Measurements from ENCODE around the gene CHRM1.
A peak's percentile ranks its signal among the peaks of the same experiment; 100 is the strongest.

Gene CHRM1

DNA sequence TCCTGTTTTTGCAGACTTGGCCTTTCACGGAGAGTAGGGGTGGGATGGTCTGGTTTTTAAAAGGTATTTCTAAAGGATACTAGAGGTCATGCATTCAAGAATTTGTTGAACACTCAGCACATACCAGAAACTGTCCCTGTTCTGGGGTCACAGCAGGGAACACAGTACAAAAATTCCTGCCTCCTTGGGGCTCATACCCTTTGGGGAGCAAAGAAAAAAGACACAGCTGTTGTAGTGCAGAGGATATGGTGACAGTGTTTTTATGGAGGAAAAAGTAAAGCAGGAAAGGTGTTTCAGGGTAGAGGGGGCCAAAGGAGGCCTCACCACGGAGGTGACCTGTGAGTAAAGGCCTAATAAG lies 32.1 kb downstream of the CHRM1 start:
- Histone ChIP-seq H3K4me3 (ENCODE audit: low read depth in 1 of 2, low read length in 2 of 2) (no peak overlapping the region), H3K27me3 (ENCODE audit: insufficient read depth, low read length, poor library complexity) (no peaks in the 10 kb centered on the region), H4K20me1 (ENCODE audit: insufficient read depth, low read length) (peaks cover 58% of the 10 kb centered on the region), H2AFZ (ENCODE audit: low read depth, low read length) (no peak overlapping the region), H3K4me1 (ENCODE audit: insufficient read depth, low read length) (peaks cover 26% of the 10 kb centered on the region), H3K9me3 (ENCODE audit: insufficient read depth, low read length, severe bottlenecking) (no peaks in the 10 kb centered on the region), H3K36me3 (ENCODE audit: insufficient read depth, low read length) (peaks cover 53% of the 10 kb centered on the region), H3K4me2 (ENCODE audit: insufficient read depth, low read length) (no peak overlapping the region), H3K9ac (ENCODE audit: low read depth, low read length) (no peak overlapping the region), H3K27ac (ENCODE audit: low read length) (no peak overlapping the region), H3K79me2 (ENCODE audit: insufficient read depth, low read length) (peaks cover 31% of the 10 kb centered on the region)
- ATAC-seq (ENCODE audit: insufficient read depth, low read depth) (peak; percentile 25), DNase-seq (no peak)
- TF ChIP-seq, protein P1, sequence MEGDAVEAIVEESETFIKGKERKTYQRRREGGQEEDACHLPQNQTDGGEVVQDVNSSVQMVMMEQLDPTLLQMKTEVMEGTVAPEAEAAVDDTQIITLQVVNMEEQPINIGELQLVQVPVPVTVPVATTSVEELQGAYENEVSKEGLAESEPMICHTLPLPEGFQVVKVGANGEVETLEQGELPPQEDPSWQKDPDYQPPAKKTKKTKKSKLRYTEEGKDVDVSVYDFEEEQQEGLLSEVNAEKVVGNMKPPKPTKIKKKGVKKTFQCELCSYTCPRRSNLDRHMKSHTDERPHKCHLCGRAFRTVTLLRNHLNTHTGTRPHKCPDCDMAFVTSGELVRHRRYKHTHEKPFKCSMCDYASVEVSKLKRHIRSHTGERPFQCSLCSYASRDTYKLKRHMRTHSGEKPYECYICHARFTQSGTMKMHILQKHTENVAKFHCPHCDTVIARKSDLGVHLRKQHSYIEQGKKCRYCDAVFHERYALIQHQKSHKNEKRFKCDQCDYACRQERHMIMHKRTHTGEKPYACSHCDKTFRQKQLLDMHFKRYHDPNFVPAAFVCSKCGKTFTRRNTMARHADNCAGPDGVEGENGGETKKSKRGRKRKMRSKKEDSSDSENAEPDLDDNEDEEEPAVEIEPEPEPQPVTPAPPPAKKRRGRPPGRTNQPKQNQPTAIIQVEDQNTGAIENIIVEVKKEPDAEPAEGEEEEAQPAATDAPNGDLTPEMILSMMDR (IDR thresholded peaks at IDR 0.05; ENCODE audit: borderline replicate concordance, extremely low read depth, low read length, poor library complexity, severe bottlenecking), result no peak

DNA sequence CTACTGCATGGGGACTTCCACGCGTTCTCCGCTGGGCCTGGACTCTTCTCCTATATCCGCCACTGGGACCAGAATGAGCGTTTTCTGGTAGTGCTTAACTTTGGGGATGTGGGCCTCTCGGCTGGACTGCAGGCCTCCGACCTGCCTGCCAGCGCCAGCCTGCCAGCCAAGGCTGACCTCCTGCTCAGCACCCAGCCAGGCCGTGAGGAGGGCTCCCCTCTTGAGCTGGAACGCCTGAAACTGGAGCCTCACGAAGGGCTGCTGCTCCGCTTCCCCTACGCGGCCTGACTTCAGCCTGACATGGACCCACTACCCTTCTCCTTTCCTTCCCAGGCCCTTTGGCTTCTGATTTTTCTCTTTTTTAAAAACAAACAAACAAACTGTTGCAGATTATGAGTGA lies 32.8 kb downstream of the CHRM1 start:
- Histone ChIP-seq H3K9ac (ENCODE audit: low read depth, low read length) (no peak overlapping the region), H3K9me3 (ENCODE audit: insufficient read depth, low read length, severe bottlenecking) (no peaks in the 10 kb centered on the region), H4K20me1 (ENCODE audit: insufficient read depth, low read length) (peaks cover 65% of the 10 kb centered on the region), H3K36me3 (ENCODE audit: insufficient read depth, low read length) (peaks cover 60% of the 10 kb centered on the region), H3K27ac (ENCODE audit: low read length) (no peak overlapping the region), H3K79me2 (ENCODE audit: insufficient read depth, low read length) (peaks cover 38% of the 10 kb centered on the region), H2AFZ (ENCODE audit: low read depth, low read length) (no peak overlapping the region), H3K4me2 (ENCODE audit: insufficient read depth, low read length) (no peak overlapping the region), H3K4me1 (ENCODE audit: insufficient read depth, low read length) (peaks cover 33% of the 10 kb centered on the region), H3K27me3 (ENCODE audit: insufficient read depth, low read length, poor library complexity) (no peaks in the 10 kb centered on the region), H3K4me3 (ENCODE audit: low read depth in 1 of 2, low read length in 2 of 2) (no peak overlapping the region)
- DNase-seq, result no peak
- ATAC-seq (ENCODE audit: insufficient read depth, low read depth), result no peak
- TF ChIP-seq EZH2 (IDR thresholded peaks at IDR 0.05; ENCODE audit: borderline replicate concordance, low read depth, low read length, severe bottlenecking), result no peak
- TF ChIP-seq, protein P1 (IDR thresholded peaks at IDR 0.05; ENCODE audit: borderline replicate concordance, extremely low read depth, low read length, poor library complexity, severe bottlenecking), result no peak

DNA sequence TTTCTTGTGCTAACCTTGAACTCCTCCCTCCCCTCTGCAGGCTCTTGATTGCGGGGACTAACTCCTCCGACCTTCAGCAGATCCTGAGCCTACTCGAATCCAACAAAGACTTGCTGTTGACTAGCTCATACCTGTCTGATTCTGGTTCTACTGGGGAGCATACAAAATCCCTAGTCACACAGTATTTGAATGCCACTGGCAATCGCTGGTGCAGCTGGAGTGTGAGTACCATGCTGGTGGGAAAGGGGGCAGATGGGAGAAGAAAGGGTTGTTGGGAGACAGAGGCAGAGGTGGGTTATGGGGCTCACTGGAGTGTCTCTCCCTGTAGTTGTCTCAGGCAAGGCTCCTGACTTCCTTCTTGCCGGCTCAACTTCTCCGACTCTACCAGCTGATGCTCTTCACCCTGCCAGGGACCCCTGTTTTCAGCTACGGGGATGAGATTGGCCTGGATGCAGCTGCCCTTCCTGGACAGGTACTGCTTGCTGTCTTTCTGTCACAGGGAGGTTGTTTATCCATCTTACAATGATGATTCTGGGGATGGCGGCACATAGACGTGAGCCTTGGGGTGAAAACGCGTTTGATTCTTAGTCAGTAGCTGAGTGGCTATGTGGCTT lies 35.9 kb downstream of the CHRM1 start:
- Histone ChIP-seq H3K36me3 (ENCODE audit: insufficient read depth, low read length) (peaks cover 80% of the 10 kb centered on the region), H3K79me2 (ENCODE audit: insufficient read depth, low read length) (peaks cover 69% of the 10 kb centered on the region), H3K9me3 (ENCODE audit: insufficient read depth, low read length, severe bottlenecking) (no peaks in the 10 kb centered on the region), H3K9ac (ENCODE audit: low read depth, low read length) (peak overlapping the region; percentile 10), H3K4me3 (ENCODE audit: low read depth in 1 of 2, low read length in 2 of 2) (peak overlapping the region in 1 of 2 experiments; percentile 36; a peak in 1 of 4 replicates), H3K27me3 (ENCODE audit: insufficient read depth, low read length, poor library complexity) (no peaks in the 10 kb centered on the region), H3K27ac (ENCODE audit: low read length) (peak overlapping the region; percentile 27; the same call in 1 of the 2 replicates), H2AFZ (ENCODE audit: low read depth, low read length) (no peak overlapping the region), H3K4me1 (ENCODE audit: insufficient read depth, low read length) (peaks cover 52% of the 10 kb centered on the region), H3K4me2 (ENCODE audit: insufficient read depth, low read length) (peak overlapping the region; percentile 85), H4K20me1 (ENCODE audit: insufficient read depth, low read length) (peaks cover 77% of the 10 kb centered on the region)
- ATAC-seq (ENCODE audit: insufficient read depth, low read depth) (no peak), DNase-seq (no peak)
- TF ChIP-seq EZH2 (IDR thresholded peaks at IDR 0.05; ENCODE audit: borderline replicate concordance, low read depth, low read length, severe bottlenecking), result no peak
- TF ChIP-seq, protein P1 (IDR thresholded peaks at IDR 0.05; ENCODE audit: borderline replicate concordance, extremely low read depth, low read length, poor library complexity, severe bottlenecking), result peak; percentile 16

Measured in DND-41 (cell line).